GM21619 (cell line): ENCODE data around the gene MAP4K1.

Source experiments
- ATAC-seq: cut with Tn5 transposase; IDR thresholded peaks from one replicate; pipeline ENCODE4 v1.9.1; 2021; ENCODE audit not compliant: unreplicated experiment

MAP4K1 gene

GRCh38 chr19:38549061-38549460 is 68.7 kb downstream of the MAP4K1 start:
- ATAC-seq, result no peak

DNA sequence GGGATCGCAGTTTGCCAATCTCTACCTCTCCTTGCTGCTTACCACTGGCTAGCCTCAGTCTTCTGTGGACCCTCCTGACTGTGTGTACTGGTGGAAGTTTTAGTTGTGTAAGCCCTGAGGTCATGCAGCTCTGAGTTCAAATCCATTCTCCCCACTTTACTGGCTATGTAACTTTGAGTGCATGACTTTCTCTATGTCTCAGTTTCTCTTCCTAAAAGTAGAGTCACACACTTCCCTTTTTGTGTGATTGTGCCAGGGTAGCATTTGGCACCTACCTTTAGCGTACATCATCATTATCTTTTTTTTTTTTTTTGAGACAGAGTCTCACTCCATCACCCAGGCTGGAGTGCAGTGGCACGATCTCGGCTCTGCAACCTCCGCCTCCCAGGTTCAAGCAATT is 70.3 kb downstream of the MAP4K1 start:
- ATAC-seq, result no peak

GRCh38 chr19:38545596-38545995 is 72.2 kb downstream of the MAP4K1 start:
- ATAC-seq, result no peak

GRCh38 chr19:38544569-38545315 is 73.0 kb downstream of the MAP4K1 start:
- no peak for ATAC-seq

GRCh38 chr19:38543807-38544568 is 73.8 kb downstream of the MAP4K1 start:
- ATAC-seq, result no peak

DNA sequence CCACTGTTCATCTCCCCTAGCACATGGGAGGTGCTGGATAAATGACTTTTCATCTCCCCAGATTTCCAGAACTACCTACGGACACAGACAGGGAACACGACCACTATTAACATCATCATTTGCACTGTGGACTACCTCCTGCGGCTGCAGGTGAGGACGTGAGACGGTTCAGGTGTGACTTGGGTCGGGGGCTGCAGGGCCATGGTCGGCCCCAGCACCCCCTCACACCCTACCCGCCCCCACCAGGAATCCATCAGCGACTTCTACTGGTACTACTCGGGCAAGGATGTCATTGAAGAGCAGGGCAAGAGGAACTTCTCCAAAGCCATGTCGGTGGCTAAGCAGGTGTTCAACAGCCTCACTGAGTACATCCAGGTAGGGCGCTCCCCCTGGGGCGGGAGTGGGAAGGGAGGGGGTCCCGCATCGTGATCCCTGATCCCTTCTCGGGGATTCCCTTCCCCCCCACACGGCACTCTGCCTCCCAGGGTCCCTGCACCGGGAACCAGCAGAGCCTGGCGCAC is 74.4 kb downstream of the MAP4K1 start:
- no peak for ATAC-seq

- ATAC-seq, result no peak
Observed at GRCh38 chr19:38542040-38542439, 75.7 kb downstream of the MAP4K1 start.

- ATAC-seq, result no peak
Observed at GRCh38 chr19:38539751-38540150, 78.0 kb downstream of the MAP4K1 start.

DNA sequence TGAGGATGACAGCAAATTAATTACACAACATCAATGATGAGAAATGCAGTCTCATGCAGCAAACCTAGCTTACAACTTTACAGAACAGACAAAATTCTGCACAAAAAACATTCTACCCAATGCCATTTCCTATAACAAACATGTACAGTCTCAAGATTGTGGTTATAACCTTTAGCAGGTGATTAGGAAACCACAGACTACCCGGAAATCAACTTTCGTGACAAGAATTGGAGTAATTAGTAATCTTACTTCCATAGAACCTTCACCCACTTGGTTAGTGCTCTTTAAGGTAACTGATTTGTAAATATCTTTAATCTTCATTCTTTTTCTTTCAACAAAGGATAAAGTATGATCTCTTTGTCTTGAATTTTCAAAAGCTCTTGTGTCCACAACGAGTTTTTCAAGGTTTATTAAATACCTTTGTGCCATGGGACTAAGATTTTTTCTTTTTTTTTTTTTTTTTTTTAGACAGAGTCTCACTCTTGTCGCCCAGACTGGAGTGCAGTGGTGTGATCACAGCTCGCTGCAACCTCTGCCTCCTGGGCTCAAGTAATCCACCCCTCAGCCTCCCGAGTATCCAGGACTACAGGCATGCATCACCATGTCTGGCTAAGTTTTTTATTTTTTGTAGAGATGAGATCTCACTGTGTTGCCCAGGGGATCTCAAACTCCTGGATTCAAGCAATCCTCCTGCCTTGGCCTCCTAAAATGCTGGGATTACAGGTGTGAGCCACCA is 78.8 kb downstream of the MAP4K1 start:
- no peak for ATAC-seq

DNA sequence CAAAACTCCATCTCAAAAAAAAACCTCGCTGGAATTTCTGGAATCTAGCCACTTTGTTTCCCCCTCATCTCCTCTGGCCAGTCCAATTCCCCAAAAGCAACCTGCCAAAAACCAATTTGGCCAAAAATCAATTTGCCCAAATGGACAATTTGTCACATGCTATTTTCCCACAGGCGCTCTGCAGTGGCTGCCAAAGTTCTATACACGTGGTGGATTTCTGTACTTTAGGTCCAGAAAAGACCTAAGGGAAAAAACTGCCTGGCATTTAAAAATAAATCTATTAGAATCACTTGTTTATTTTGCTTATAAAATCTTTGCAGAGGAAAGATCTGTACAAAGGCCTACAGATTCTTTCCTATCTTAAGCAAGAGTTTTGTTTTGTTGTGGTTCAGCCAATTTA is 79.4 kb downstream of the MAP4K1 start:
- no peak for ATAC-seq
